ENCODE results near the gene SRD5A1.
"Not testable (repeated sequence)": the region's sequence is repeated elsewhere in the genome, so short reads cannot be mapped to it uniquely, and the experiment has no call there.

The SRD5A1 gene

GRCh38 chr5:6645571-6646362, 12.5 kb downstream of the SRD5A1 start:
- not testable (repeated sequence) for DNase-seq (ENCODE audit: low read depth in 2 of 2)

- DNase-seq (ENCODE audit: low read depth in 2 of 2), result no peak
Measured at GRCh38 chr5:6649186-6649585, 15.9 kb downstream of the SRD5A1 start.

- DNase-seq (ENCODE audit: low read depth in 2 of 2), result no peak
Measured at GRCh38 chr5:6649681-6650080, 16.4 kb downstream of the SRD5A1 start.

- DNase-seq (ENCODE audit: low read depth in 2 of 2), result no peak
Measured at GRCh38 chr5:6652025-6652424, 18.8 kb downstream of the SRD5A1 start.

- no peak for DNase-seq (ENCODE audit: low read depth in 2 of 2)
Measured at GRCh38 chr5:6655432-6655831, 22.2 kb downstream of the SRD5A1 start.

GRCh38 chr5:6656680-6657079, 23.4 kb downstream of the SRD5A1 start:
- no peak for DNase-seq (ENCODE audit: low read depth in 2 of 2)

GRCh38 chr5:6659941-6660684, 26.9 kb downstream of the SRD5A1 start:
- no peak for DNase-seq (ENCODE audit: low read depth in 2 of 2)

- no peak for DNase-seq (ENCODE audit: low read depth in 2 of 2)
Measured at GRCh38 chr5:6660688-6661087, 27.4 kb downstream of the SRD5A1 start.

GRCh38 chr5:6666762-6667161, 33.5 kb downstream of the SRD5A1 start:
- DNase-seq (ENCODE audit: low read depth in 2 of 2), result no peak

- no peak for DNase-seq (ENCODE audit: low read depth in 2 of 2)
Measured at GRCh38 chr5:6667648-6668047, 34.4 kb downstream of the SRD5A1 start.

- DNase-seq (ENCODE audit: low read depth in 2 of 2), result not testable (repeated sequence)
Measured at GRCh38 chr5:6668717-6669116, 35.5 kb downstream of the SRD5A1 start.

GRCh38 chr5:6673031-6673430, 39.8 kb downstream of the SRD5A1 start:
- no peak for DNase-seq (ENCODE audit: low read depth in 2 of 2)

GRCh38 chr5:6673963-6674362, 40.7 kb downstream of the SRD5A1 start:
- DNase-seq (ENCODE audit: low read depth in 2 of 2), result no peak

- no peak for DNase-seq (ENCODE audit: low read depth in 2 of 2)
Measured at GRCh38 chr5:6674421-6674820, 41.2 kb downstream of the SRD5A1 start.

- no peak for DNase-seq (ENCODE audit: low read depth in 2 of 2)
Measured at GRCh38 chr5:6674886-6675285, 41.6 kb downstream of the SRD5A1 start.

GRCh38 chr5:6675784-6676491, 42.7 kb downstream of the SRD5A1 start:
- no peak for DNase-seq (ENCODE audit: low read depth in 2 of 2)

GRCh38 chr5:6676702-6677101, 43.5 kb downstream of the SRD5A1 start:
- DNase-seq (ENCODE audit: low read depth in 2 of 2), result no peak

- no peak for DNase-seq (ENCODE audit: low read depth in 2 of 2)
Measured at GRCh38 chr5:6678385-6678784, 45.1 kb downstream of the SRD5A1 start.

GRCh38 chr5:6680922-6681321, 47.7 kb downstream of the SRD5A1 start:
- no peak for DNase-seq (ENCODE audit: low read depth in 2 of 2)

- no peak for DNase-seq (ENCODE audit: low read depth in 2 of 2)
Measured at GRCh38 chr5:6681682-6682081, 48.4 kb downstream of the SRD5A1 start.

GRCh38 chr5:6682239-6682638, 49.0 kb downstream of the SRD5A1 start:
- no peak for DNase-seq (ENCODE audit: low read depth in 2 of 2)

- no peak for DNase-seq (ENCODE audit: low read depth in 2 of 2)
Measured at GRCh38 chr5:6683241-6683640, 50.0 kb downstream of the SRD5A1 start.

- no peak for DNase-seq (ENCODE audit: low read depth in 2 of 2)
Measured at GRCh38 chr5:6684075-6684474, 50.8 kb downstream of the SRD5A1 start.

Measured in stimulated activated CD4-positive, alpha-beta T cell treated with anti-CD3 and anti-CD28 coated beads, Interleukin-1b, Interleukin-23, amount 100 ng/mL, for 1 hour (primary cell).